HS-27A (cell line): ENCODE results near the gene KRT17.
"Not testable (repeated sequence)": the region's sequence is repeated elsewhere in the genome, so short reads cannot be mapped to it uniquely, and the experiment has no call there.

Experiments
- DNase-seq: peaks from one replicate; pipeline ENCODE4 v3.0.0-alpha.2; 2012; ENCODE audit warnings: low read depth, missing footprints

The KRT17 gene

DNA sequence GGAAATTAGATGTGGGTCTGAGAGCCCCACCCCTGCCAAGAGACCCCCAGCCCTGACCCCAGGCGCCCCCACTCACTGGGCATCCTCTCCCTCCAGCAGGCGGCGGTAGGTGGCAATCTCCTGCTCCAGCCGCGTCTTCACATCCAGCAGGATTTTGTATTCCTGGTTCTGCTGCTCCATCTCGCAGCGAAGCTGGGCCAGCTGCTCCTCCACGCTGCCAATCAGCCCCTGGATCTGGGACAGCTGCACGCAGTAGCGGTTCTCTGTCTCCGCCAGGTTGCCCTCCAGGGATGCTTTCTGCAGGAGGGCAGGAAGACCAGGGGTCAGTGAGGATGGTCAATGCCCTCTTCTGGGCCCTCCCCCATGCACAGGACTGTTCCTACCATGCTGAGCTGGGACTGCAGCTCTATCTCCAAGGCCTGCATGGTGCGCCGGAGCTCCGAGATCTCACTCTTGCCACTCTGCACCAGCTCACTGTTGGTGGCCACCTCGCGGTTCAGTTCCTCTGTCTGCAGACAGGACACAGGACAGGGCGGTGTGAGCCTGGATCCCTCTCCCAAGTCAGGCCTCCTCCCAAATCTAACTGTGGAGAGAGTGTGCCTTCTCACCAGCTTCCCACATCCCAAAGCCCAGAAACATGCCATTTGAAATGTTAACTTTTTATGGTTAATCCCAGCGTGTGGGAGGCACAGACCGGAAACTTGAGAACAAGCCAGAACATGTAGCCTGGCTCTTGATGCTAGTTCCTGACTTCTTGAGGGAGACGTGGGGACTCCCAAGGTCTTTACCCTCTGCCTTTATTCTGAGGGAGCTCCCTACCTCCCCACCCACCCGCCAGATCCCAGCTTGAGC, 3.6 kb downstream of the KRT17 start:
- DNase-seq, result no peak

DNA sequence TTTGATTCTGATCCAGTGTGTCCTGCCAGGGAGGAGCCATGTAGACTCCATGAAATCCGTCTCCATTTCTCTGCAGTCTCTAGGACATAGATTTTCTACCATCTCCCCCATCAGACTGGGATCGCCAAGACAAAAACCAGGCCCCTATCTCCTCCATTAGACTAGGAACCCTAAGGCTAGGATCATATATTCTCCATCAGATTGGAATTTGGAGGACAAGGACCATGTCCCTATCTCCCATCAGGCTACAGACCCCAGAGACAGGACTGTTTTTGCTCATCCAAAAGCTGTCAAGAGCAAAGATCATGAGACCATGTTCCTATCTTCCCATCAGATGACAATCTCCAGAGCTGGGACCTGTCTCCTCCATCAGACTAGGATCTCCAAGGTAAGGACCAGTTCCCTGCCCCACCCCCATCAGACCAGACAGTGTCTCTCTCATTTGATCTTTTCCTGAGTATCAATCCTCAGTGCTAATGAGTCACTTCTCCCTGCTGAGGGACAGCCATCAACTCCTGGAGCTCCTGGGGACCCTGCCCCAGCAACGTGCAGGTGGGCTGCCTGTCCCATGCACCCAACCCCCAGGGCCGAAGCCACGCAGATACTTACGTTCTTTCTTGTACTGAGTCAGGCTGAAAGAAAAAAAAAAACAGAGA, 4.3 kb downstream of the KRT17 start:
- DNase-seq, result not testable (repeated sequence)

DNA sequence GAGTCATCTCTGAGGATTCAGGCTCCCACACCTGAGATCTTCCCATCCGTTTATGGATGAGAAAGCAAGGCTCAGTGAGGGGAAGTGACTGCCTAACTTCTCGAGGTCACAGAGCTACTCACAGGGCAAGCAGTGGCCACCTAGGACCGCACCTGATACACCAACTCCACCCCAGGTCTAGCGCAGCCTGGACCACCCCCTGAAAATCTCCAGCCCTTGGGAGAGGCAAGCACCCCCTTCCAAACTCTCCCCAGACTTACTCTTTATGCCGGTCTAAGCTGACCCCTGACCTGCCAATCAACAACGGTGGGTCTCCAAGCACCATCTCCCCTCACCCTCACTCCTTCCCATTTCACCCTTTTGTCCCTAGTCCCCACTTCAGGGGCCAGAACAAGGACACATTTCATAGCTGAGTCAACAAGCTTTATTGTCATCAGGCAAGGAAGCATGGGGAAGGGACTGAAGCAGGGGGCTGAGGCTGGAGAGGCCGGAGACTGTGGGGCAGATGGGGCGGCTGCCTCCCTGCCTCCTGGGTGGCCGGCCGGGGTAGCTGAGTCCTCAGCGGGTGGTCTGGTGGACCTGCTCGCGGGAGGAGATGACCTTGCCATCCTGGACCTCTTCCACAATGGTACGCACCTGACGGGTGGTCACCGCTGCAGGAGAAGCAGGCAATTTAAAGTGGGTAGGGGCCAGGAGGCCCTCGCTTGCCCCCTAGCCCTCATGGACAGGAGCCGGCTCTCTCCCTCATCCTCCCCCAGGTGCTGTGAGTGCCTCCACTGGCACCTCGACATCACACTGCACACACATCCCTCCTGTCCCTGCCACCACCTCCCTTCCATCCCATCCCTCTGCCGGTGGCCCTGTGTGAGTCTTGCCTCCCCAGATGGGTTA, 5.1 kb downstream of the KRT17 start:
- DNase-seq, result no peak

GRCh38 chr17:41618341-41619035, 5.9 kb downstream of the KRT17 start:
- no peak for DNase-seq

DNA sequence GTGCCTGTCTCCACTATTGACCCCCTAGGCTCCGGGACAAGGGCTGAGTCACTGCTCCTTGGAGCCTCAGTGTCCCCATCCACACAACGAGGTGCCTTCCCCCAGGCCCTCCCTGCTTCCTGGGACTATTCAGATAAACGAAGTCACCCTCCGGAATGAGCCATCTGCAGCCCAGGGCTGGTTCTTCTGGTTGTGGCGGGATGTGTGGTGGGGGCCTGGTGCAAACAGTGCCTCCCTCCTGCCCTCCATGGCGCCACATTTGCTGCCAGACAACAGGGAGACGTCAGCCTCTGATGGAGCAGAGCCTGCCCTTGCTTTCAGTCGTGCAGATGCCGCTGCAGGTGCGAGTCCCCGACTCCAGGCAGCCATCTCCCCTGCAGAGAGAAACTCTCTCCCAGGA, 6.7 kb downstream of the KRT17 start:
- DNase-seq, result no peak

DNA sequence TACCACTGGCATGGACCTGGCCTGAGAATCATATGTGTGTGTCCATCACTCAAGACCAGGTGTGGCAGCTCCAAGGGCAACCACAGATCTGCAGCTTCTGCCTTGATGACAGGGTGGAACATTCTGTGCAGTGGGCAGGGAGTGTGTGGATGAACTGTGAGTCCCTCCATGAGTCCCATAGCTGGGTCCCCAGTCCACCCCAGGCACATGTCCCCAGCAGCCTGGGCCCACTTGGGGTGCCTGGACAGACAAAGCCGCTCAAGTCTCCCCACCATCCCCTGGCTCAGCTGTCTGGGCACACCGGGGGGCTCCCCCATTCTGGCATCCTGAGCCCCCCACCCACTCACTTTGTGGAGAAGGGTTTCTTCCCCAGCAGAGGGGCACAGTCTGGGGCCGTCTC, 7.2 kb downstream of the KRT17 start:
- DNase-seq, result no peak

- DNase-seq, result not testable (repeated sequence)
These were observed 7.9 kb downstream of the KRT17 start for GRCh38 chr17:41616486-41616885.

DNA sequence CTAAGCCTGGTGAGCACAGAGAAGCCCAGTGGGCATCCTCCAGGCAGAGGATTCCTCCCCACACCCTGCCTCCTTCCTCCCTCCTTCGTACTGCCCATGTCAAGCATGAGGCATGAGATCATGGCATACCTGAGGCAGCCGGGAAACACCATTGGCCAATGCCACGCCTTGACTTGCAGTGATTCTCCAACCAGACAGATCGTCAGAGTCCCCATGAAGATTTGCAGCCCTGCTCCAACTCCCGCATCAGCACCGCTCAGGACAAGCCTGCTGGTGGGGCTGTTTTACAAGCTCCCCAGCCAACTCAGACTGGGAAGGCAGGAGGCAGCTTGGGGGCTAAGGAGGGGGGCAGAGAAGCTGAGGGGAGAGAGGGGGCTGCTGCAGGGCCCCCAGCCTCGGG, 8.9 kb downstream of the KRT17 start:
- DNase-seq, result no peak

DNA sequence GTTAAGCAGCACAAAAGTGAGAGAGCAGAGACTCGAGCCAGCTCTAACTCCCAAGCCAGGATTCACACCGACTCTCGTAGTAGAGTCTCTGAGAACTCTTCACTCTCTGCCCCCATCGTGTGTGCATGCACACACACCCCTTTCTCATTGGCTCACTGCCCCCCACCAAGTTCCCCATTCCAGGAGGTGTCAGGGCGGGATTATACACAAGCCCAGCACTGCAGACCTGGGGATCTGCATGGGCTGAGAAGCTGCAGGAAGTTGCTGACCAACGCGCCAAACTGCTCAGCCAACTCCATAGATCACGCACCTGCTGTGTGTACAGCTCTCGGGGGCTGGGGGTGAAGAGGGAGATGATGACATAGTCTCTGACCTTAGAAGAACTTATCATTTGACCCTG, 9.6 kb downstream of the KRT17 start:
- DNase-seq, result not testable (repeated sequence)

- no peak for DNase-seq
These were observed 10.3 kb downstream of the KRT17 start for GRCh38 chr17:41614098-41614497.

- DNase-seq, result no peak
These were observed 10.9 kb downstream of the KRT17 start for GRCh38 chr17:41613277-41614082.

DNA sequence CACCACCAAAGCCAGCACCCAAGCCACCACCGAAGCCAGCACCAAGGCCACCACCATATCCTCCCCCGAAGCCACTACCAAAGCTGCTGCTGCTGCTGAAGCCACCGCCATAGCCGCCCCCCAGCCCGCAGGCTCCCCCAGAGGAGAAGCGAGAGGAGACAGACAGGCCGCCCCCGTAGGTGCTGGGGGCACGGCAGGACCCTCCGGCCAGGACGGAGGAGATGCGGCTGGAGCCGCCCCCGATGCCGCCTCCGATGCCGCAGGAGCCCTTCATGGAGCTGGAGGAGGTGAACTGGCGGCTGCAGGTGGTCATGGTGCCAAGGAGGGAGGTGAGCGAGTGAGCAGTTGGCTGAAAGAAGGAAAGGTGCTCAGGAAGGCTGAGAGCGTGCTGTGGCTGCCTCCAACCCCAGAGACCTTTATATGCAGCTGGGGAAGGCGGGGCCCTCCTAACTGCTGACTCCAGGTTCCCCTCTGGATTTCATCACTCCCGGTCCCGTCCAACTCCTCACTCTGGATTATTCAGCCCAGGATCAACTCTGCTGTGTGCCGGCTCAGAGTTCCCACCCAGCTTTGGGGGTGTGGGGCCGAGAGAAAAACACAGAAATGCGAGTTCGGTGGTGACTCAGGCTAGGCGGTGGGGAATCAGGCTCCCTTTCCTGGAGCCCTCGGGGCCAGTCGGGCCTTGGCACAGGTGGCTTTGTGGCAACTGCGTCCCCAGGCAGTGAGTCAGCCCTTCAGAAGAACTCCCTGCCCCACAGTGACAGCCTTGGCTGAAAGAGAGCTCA, 11.8 kb downstream of the KRT17 start, which contains the start of gene KRT16:
KRT16 (minus strand) TSS at position 392 of the 785 bp plus-strand sequence; CDS start at position 313, 79 bp downstream.
- not testable (repeated sequence) for DNase-seq

- no peak for DNase-seq
These were observed 13.3 kb downstream of the KRT17 start for GRCh38 chr17:41610965-41611640.

DNA sequence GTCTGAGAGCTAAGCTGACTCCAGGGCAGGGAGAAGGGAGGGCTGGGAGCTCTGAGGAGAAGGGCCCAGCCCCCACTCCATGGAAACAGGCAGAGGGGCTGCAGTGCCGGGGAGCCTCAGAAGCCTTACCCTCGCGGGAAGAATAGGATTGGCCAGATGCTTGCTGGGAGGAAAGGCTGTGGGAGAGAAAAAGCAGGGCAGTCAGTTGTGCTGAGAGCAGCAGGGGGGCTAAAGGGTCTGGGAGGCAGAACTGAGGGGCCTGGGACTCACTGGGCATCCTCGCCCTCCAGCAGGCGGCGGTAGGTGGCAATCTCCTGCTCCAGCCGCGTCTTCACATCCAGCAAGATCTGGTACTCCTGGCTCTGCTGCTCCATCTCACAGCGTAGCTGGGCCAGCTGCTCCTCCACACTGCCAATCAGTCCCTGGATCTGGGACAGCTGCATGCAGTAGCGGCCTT, 14.3 kb downstream of the KRT17 start:
- not testable (repeated sequence) for DNase-seq

DNA sequence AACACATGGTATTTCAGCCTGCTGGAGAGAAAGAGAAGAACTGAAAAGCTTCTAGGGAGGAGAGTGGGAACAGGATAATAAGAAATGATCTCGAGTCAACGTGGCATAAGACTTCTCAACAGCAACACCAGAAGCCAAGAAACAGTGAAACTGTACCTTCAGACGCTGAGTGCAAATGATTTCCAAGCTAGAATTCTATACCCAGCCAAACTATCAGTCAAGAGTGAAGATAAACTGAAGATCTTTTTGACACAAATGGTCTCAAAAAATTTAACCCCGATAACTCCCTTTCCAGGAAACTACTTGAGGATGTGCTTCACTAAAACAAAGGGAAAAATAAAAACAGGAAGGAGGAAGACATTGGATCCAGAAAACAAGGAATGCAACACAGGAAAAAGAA, 17.4 kb downstream of the KRT17 start:
- not testable (repeated sequence) for DNase-seq

- DNase-seq, result no peak
These were observed 21.9 kb downstream of the KRT17 start for GRCh38 chr17:41602524-41602923.

DNA sequence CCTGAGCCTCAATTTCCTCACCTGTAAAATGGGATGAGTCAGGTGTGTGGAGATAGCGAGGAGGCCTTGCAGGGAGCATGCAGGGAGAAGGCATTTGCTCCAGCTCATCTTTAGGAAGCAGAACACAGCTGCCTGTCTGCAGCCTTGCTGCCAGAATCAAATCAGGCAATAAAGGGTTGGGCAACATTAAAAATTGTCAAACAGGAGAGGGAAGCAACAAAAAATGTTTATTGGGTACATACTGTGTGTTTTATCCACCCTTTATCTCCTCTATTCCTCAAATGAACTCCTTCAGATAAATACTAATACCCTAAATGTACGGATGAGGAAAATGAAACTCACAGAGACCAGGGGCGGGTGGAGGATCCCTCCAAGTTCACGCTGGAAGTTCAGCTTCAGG, 24.1 kb downstream of the KRT17 start:
- no peak for DNase-seq

GRCh38 chr17:41599680-41600079, 24.7 kb downstream of the KRT17 start:
- no peak for DNase-seq

DNA sequence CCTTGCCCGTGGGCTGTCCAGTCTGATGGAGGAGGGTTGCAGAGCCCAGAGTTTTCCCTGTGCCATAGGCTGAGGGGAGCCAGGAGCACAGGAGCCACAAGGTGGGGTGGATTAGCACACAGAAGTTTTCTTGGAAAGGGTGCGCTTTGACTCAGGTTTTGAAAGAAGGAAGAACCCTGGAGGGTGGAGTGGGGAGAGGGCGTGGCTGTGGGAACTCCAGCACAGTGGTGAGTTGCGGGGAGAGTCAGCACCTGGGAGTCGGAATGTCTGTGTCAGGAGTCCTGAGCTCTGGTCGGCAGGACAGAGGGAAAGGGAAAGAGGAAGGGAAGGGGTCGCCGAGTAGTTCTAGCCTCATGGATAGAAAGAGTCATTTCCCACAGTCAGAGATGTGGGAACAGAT, 28.8 kb downstream of the KRT17 start:
- DNase-seq, result no peak
